ES-I3 (cell line): ENCODE measurements around the gene ZFR2.

Source experiments
- H3K36me3 ChIP-seq: 2 replicates; pipeline ENCODE4 v1.6.1; 2013; ENCODE audit warnings: mild to moderate bottlenecking, low read length, control low read depth, moderate library complexity; ENCODE audit not compliant: insufficient read depth
- H3K4me1 ChIP-seq: 2 replicates; pipeline ENCODE4 v1.6.1; 2013; ENCODE audit warnings: mild to moderate bottlenecking, control low read depth, low read length; ENCODE audit not compliant: insufficient read depth
- H3K9ac ChIP-seq: 2 replicates; pipeline ENCODE4 v1.6.1; 2013; ENCODE audit warnings: low read depth, mild to moderate bottlenecking, low read length, moderate library complexity
- H3K9me3 ChIP-seq: 2 replicates; pipeline ENCODE4 v1.6.1; 2013; ENCODE audit warnings: mild to moderate bottlenecking, low read length, moderate library complexity; ENCODE audit not compliant: control insufficient read depth, insufficient read depth

The ZFR2 gene

GRCh38 chr19:3837332-3837731 is 31.5 kb downstream of the ZFR2 start:
- H3K36me3 ChIP-seq, result no peaks in the 10 kb centered on the region
- H3K9ac ChIP-seq, result no peak overlapping the region
- H3K9me3 ChIP-seq, result no peaks in the 10 kb centered on the region
- H3K4me1 ChIP-seq, result no peaks in the 10 kb centered on the region

DNA sequence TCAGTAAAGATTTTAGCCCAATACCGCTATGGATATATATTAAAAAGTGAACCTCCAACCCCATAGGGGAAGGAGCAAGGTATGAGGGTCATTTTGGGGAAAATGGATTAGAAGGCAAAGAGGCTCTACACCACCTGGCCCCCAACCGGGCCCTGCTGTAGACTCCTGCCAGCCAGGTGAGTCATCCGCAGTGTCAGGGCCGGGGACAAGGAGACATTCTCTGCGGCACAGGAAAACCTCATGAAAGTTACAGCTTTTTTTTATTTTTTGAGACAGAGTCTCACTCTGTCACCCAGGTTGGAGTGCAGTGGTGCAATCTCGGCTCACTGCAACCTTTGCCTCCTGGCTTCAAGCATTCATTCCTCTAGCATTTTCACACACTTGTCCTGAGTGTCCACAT is 32.0 kb downstream of the ZFR2 start:
- no peaks in the 10 kb centered on the region for H3K36me3 ChIP-seq

GRCh38 chr19:3835055-3835435 is 33.8 kb downstream of the ZFR2 start:
- Histone ChIP-seq H3K9ac (no peak overlapping the region), H3K36me3 (no peaks in the 10 kb centered on the region), H3K9me3 (no peaks in the 10 kb centered on the region), H3K4me1 (no peaks in the 10 kb centered on the region)

More for the DNA sequence above, 32.0 kb downstream of the ZFR2 start:
- H3K4me1 ChIP-seq, result no peaks in the 10 kb centered on the region
- no peak overlapping the region for H3K9ac ChIP-seq
- H3K9me3 ChIP-seq, result no peaks in the 10 kb centered on the region

DNA sequence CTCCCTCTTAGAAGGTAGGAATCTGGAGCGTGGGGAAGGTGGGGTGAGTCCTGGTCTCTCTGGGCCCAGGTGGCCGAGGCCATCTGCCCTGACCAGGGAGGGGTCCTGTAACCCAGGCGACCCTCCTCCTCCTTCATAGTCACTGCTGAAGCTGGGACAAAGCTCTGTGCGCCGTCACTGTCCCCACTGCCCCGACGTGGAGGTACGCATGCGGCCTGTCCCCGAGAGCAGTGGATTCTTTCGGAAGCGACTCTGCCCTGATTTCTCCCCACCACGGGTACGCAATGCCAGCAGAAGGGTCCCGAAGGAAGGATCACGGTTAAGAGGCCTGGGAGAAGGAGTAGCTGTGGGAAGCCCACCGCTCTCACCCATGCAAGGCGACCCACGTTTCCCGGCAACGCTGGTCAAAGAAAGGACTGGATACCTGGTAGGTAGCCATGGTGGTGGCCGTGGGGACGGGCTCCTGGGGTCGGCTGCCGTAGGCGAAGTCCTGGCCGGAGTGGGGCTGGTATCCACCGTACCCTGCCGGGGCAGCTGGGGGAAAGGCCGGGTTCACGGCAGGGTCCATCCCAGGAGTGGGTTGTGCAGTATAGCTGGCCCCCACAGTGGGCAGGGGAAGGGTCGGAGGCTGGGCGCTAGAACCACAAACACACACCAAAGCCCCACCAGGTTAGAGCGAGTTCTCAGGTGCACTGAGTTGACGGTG is 34.3 kb downstream of the ZFR2 start:
- H3K4me1 ChIP-seq, result no peaks in the 10 kb centered on the region
- H3K9ac ChIP-seq, result no peak overlapping the region
- H3K9me3 ChIP-seq, result no peaks in the 10 kb centered on the region
- H3K36me3 ChIP-seq, result no peaks in the 10 kb centered on the region

DNA sequence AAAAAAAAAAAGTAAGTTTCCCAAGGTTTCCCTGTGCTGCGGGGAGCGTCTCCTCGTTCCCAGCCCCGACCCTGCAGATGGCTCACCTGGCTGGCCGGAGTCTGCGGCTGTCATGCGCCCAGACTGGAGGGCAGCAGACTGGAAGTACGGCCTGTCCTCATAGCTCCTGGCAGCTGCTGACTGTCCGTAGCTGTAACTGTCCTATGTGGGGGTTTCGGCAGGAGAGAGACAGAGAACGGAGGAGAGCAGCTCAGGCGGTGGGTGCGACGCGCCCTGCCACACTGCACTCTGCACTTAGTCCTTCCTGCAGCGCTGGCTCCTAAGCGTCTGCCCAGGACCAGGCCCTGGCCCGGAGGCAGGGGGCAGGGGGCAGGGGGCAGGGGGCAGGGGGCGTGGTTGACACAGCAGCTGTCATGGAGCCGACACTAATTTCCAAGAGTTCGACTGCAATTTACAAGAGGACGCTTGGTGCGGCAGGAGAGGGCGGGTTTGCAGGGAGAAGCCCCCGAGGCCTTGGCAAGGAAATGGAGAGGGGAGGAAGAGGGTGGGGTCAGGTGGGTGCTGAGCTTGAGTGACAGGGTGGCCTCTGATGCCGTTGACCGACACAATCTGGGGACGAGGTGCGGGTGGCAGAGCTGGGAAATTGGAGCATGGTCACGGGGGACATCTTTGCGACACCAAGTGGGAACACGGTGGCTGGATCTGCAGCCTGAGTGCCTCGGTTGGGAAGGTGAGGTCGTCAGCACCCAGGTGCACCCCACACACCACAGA is 35.1 kb downstream of the ZFR2 start:
- Histone ChIP-seq H3K36me3 (no peaks in the 10 kb centered on the region), H3K9ac (no peak overlapping the region), H3K4me1 (no peaks in the 10 kb centered on the region), H3K9me3 (no peaks in the 10 kb centered on the region)

- Histone ChIP-seq H3K9ac (no peak overlapping the region), H3K36me3 (no peaks in the 10 kb centered on the region), H3K4me1 (no peaks in the 10 kb centered on the region), H3K9me3 (no peaks in the 10 kb centered on the region)
These were observed 36.8 kb downstream of the ZFR2 start for GRCh38 chr19:3832001-3832400.

- Histone ChIP-seq H3K36me3 (no peaks in the 10 kb centered on the region), H3K9ac (no peak overlapping the region), H3K4me1 (no peaks in the 10 kb centered on the region), H3K9me3 (no peaks in the 10 kb centered on the region)
These were observed 37.2 kb downstream of the ZFR2 start for GRCh38 chr19:3831601-3832000.

DNA sequence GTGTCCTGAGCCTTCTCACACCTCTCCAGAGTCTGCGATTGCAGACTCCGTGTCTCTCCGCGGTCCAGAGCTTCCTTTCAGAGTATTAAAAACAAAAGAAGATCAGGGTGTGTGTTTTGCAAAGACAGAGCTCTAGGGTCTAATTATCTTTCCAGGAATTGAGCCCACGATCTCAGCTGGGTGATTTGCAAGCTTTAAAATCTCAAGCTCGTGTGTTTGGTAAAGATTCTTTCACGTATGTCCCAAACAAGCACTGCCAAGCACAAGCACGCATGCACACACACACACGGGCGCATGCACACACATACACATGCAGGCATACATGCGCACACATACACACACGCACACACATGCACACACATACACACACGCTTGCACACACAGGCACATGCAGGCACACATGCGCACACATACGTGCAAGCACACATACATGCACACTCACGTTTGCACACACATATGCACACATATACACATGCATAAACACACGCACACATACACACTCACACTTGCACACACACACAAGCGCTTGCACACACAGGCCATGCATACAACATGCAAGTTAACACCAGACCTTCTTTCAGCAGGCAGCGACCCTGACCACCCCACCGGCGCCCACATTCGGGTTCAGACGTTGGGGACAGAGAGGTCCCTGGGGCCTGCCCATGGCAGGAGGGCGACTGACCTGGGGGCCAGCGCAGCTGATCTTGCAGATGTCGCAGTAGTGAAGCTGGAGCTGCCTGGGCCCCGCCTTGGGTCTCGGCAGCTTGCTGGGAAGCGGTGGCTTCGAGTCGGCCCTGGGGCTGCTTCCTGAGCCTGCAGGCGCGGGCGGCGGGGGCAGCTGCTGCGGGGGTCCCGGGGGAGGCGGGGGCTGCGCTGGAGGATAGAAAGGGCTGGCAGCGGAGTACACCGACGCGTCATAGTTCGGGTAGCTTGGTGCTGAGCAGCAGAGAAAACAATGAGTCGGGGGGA is 37.9 kb downstream of the ZFR2 start:
- no peaks in the 10 kb centered on the region for H3K9me3 ChIP-seq
- no peaks in the 10 kb centered on the region for H3K4me1 ChIP-seq
- no peaks in the 10 kb centered on the region for H3K36me3 ChIP-seq
- no peak overlapping the region for H3K9ac ChIP-seq

GRCh38 chr19:3827306-3827705 is 41.5 kb downstream of the ZFR2 start:
- Histone ChIP-seq H3K9me3 (no peaks in the 10 kb centered on the region), H3K36me3 (no peaks in the 10 kb centered on the region), H3K9ac (no peak overlapping the region), H3K4me1 (no peaks in the 10 kb centered on the region)

DNA sequence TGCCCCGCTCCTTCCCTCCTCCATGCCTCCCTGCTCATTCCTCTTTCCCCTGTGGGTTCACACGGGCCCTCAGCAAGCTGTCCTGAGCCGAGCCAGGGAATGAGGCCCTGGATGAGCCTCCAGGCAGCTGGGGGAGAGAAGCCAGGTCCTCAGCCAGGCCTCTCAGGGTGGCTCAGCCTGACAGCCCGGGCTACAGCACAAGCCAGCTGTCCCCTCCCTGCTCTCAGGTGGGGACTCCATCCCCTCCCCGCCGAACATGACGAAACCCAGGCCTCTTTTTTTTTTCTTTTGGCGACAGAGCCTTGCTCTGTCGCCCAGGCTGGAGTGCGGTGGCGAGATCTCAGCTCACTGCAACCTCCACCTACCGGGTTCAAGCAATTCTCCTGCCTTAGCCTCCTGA is 42.7 kb downstream of the ZFR2 start:
- Histone ChIP-seq H3K36me3 (no peaks in the 10 kb centered on the region), H3K9me3 (no peaks in the 10 kb centered on the region), H3K4me1 (no peaks in the 10 kb centered on the region), H3K9ac (no peak overlapping the region)

GRCh38 chr19:3825286-3825956 is 43.4 kb downstream of the ZFR2 start:
- H3K36me3 ChIP-seq, result no peaks in the 10 kb centered on the region
- H3K9me3 ChIP-seq, result no peaks in the 10 kb centered on the region
- no peaks in the 10 kb centered on the region for H3K4me1 ChIP-seq
- H3K9ac ChIP-seq, result no peak overlapping the region

GRCh38 chr19:3823350-3823713 is 45.5 kb downstream of the ZFR2 start:
- Histone ChIP-seq H3K9me3 (no peaks in the 10 kb centered on the region), H3K9ac (no peak overlapping the region), H3K36me3 (no peaks in the 10 kb centered on the region), H3K4me1 (no peaks in the 10 kb centered on the region)

- Histone ChIP-seq H3K9me3 (no peaks in the 10 kb centered on the region), H3K36me3 (no peaks in the 10 kb centered on the region), H3K4me1 (no peaks in the 10 kb centered on the region), H3K9ac (no peak overlapping the region)
These were observed 46.0 kb downstream of the ZFR2 start for GRCh38 chr19:3822683-3823349.
